GM23338 (cell line): ENCODE results near the gene CD59. TPM values are rescaled to one million over a fixed set of nuclear protein-coding genes. Genes with fewer than 3 reads are reported as not detected.

Experiments
- ATAC-seq: fragments of 200-7000 bp; cut with Tn5 transposase; 3 replicates; pipeline ENCODE4 v1.9.1; 2020
- DNase-seq: peaks from one replicate; pipeline ENCODE4 v3.0.0-alpha.2; 2015; ENCODE audit warnings: low spot score
- H2AFZ ChIP-seq: fragments of 200-600 bp; sonication (generic); 2 replicates; pipeline ENCODE4 v1.8.0; 2016; ENCODE audit warnings: antibody characterized with exemption, mild to moderate bottlenecking, moderate library complexity
- H3F3A ChIP-seq: fragments of 200-600 bp; sonication (generic); replicated peaks from 2 replicates; pipeline ENCODE4 v1.8.0; 2017; ENCODE audit warnings: antibody characterized with exemption, mixed run types, low read depth
- H3K27ac ChIP-seq: fragments of 200-600 bp; sonication (generic); 2 replicates; pipeline ENCODE4 v1.6.1; 2016; ENCODE audit warnings: low read depth
- H3K27me3 ChIP-seq: fragments of 200-600 bp; sonication (generic); 2 replicates; pipeline ENCODE4 v1.8.0; 2016; ENCODE audit warnings: mild to moderate bottlenecking, mixed run types, moderate library complexity; ENCODE audit not compliant: insufficient read depth
- H3K36me3 ChIP-seq: fragments of 200-600 bp; sonication (generic); 2 replicates; pipeline ENCODE4 v1.8.0; 2016; ENCODE audit warnings: mild to moderate bottlenecking; ENCODE audit not compliant: insufficient read depth
- H3K4me1 ChIP-seq: fragments of 200-600 bp; sonication (generic); 2 replicates; pipeline ENCODE4 v1.8.0; 2016; ENCODE audit warnings: mild to moderate bottlenecking, moderate library complexity; ENCODE audit not compliant: insufficient read depth
- H3K4me2 ChIP-seq: fragments of 200-600 bp; sonication (generic); 2 replicates; pipeline ENCODE4 v1.7.1; 2017; ENCODE audit warnings: mixed run types
- H3K4me3 ChIP-seq: fragments of 200-600 bp; sonication (generic); 2 replicates; pipeline ENCODE4 v1.6.1; 2016; ENCODE audit warnings: mixed run types
- H3K79me2 ChIP-seq: fragments of 200-600 bp; sonication (generic); replicated peaks from 2 replicates; pipeline ENCODE4 v1.8.0; 2017; ENCODE audit warnings: mild to moderate bottlenecking; ENCODE audit not compliant: insufficient read depth
- H3K9me2 ChIP-seq: fragments of 200-600 bp; sonication (generic); 2 replicates; pipeline ENCODE4 v1.8.0; 2017; ENCODE audit not compliant: insufficient read depth
- H4K20me1 ChIP-seq: fragments of 200-600 bp; sonication (generic); replicated peaks from 2 replicates; pipeline ENCODE4 v1.8.0; 2017; ENCODE audit warnings: mild to moderate bottlenecking; ENCODE audit not compliant: insufficient read depth
- H3K27ac Mint-ChIP-seq: 2 replicates; pipeline ENCODE4 v1.8.0; 2020; ENCODE audit warnings: inconsistent platforms, mild to moderate bottlenecking, moderate library complexity, mixed read lengths
- H3K27me3 Mint-ChIP-seq: 3 replicates; pipeline ENCODE4 v1.8.0; 2022; ENCODE audit warnings: low read depth, mild to moderate bottlenecking, moderate library complexity, mixed read lengths, inconsistent platforms; ENCODE audit not compliant: insufficient read depth, poor library complexity
- H3K36me3 Mint-ChIP-seq: 3 replicates; pipeline ENCODE4 v1.8.0; 2021; ENCODE audit warnings: low read depth, mild to moderate bottlenecking, inconsistent platforms, moderate library complexity, mixed read lengths
- H3K4me1 Mint-ChIP-seq: 3 replicates; pipeline ENCODE4 v1.8.0; 2020; ENCODE audit warnings: mild to moderate bottlenecking, inconsistent platforms, mixed read lengths
- H3K4me3 Mint-ChIP-seq: 3 replicates; pipeline ENCODE4 v1.8.0; 2021; ENCODE audit warnings: moderate library complexity, mild to moderate bottlenecking, inconsistent platforms, mixed read lengths
- H3K9me3 Mint-ChIP-seq: 3 replicates; pipeline ENCODE4 v1.8.0; 2020; ENCODE audit warnings: moderate library complexity, mild to moderate bottlenecking, inconsistent platforms, mixed read lengths
- CTCF ChIP-seq, 2 experiments: fragments of 200-600 bp in 1 of 2; sonication (generic) in 1 of 2; conservative IDR thresholded peaks; 2 replicates each; pipeline versions ENCODE4 v1.5.1 to v1.6.1; 2016 to 2017; ENCODE audit warnings: antibody characterized with exemption in 2 of 2, low read depth in 2 of 2, mild to moderate bottlenecking in 2 of 2, moderate library complexity in 1 of 2
- EZH2 ChIP-seq: fragments of 200-600 bp; sonication (generic); IDR thresholded peaks from one replicate; pipeline ENCODE4 v1.8.0; 2017; ENCODE audit warnings: antibody characterized with exemption, mild to moderate bottlenecking, low read depth; ENCODE audit not compliant: unreplicated experiment
- EZH2phosphoT487 ChIP-seq: fragments of 200-600 bp; sonication (generic); IDR thresholded peaks from one replicate; pipeline ENCODE4 v1.8.1; 2018; ENCODE audit warnings: antibody characterized with exemption; ENCODE audit not compliant: unreplicated experiment
- JUNB ChIP-seq: IDR thresholded peaks from one replicate; pipeline ENCODE4 v1.6.1; 2016; ENCODE audit warnings: antibody characterized with exemption; ENCODE audit not compliant: unreplicated experiment
- NANOG ChIP-seq: IDR thresholded peaks from 2 replicates; pipeline ENCODE4 v1.6.1; 2016; ENCODE audit warnings: antibody characterized with exemption, borderline replicate concordance
- POLR2AphosphoS5 ChIP-seq: IDR thresholded peaks from 2 replicates; pipeline ENCODE4 v1.6.1; 2016; ENCODE audit warnings: antibody characterized with exemption, low read depth
- REST ChIP-seq: IDR thresholded peaks from one replicate; pipeline ENCODE4 v1.6.1; 2018; ENCODE audit warnings: antibody characterized with exemption; ENCODE audit not compliant: unreplicated experiment
- STAT1 ChIP-seq: IDR thresholded peaks from one replicate; pipeline ENCODE4 v1.6.1; 2016; ENCODE audit warnings: antibody characterized with exemption; ENCODE audit not compliant: unreplicated experiment
- ZNF114 ChIP-seq: fragments of 250-450 bp; sonication (Bioruptor Pico); IDR thresholded peaks from 2 replicates; pipeline ENCODE4 v1.5.0; 2020; ENCODE audit warnings: mild to moderate bottlenecking, moderate library complexity
- ZNF331 ChIP-seq: fragments of 250-450 bp; sonication (Bioruptor Pico); IDR thresholded peaks from 2 replicates; pipeline ENCODE4 v1.5.0; 2020; ENCODE audit warnings: low read depth, mild to moderate bottlenecking, moderate library complexity
- polyA plus RNA-seq: library from polyadenylated mRNA; unstranded; fragments of >200 nt; fragmentation: Nextera tagmentation; extraction: Ambion mirVana; gene quantifications from 2 replicates; pipeline ENCODE4 v1.2.1, GENCODE V29; 2016
- total RNA-seq: library from RNA; depleted of rRNA; stranded (reverse); fragments of >200 nt; shearing (Covaris generic); gene quantifications from 2 replicates; pipeline ENCODE4 v1.2.3, GENCODE V29; 2014

CD59 gene
- total and polyA plus RNA-seq, 2 experiments from 2014 or later: 41.5 to 86.6 TPM

GRCh38 chr11:33672273-33672672 lies 64.0 kb downstream of the CD59 start (continued):
- TF ChIP-seq CTCF (conservative IDR thresholded peaks at IDR 0.05; ENCODE audit: low read depth in 2 of 2) (no peak), ZNF331 (CRISPR knock-in tag) (no peak)

- no peak overlapping the region for H3K4me2 ChIP-seq
- no peak for ATAC-seq
- no peaks in the 10 kb centered on the region for H3K27me3 ChIP-seq
- peaks cover 34% of the 10 kb centered on the region for H3K4me1 Mint-ChIP-seq
- no peak overlapping the region for H3K27ac Mint-ChIP-seq
- peaks cover 4% of the 10 kb centered on the region for H3K27me3 Mint-ChIP-seq
- no peak overlapping the region for H2AFZ ChIP-seq
- H3K79me2 ChIP-seq: no peaks in the 10 kb centered on the region
- no peak for DNase-seq
- H4K20me1 ChIP-seq: no peaks in the 10 kb centered on the region
- no peak overlapping the region for H3K4me3 ChIP-seq
- no peak overlapping the region for H3K4me3 Mint-ChIP-seq
- peaks cover 27% of the 10 kb centered on the region for H3K9me2 ChIP-seq
- no peak for TF ChIP-seq EZH2
- TF ChIP-seq EZH2phosphoT487: no peak
- TF ChIP-seq STAT1: no peak
- no peak for TF ChIP-seq NANOG
- TF ChIP-seq POLR2AphosphoS5: no peak
- TF ChIP-seq JUNB: no peak
- TF ChIP-seq ZNF114 (CRISPR knock-in tag): no peak
- no peak for TF ChIP-seq REST
- H3K9me3 Mint-ChIP-seq: peaks cover under 1% of the 10 kb centered on the region; the same call in 1 of the 3 replicates
- no peak overlapping the region for H3K27ac ChIP-seq
- no peaks in the 10 kb centered on the region for H3K36me3 ChIP-seq
- peaks cover 23% of the 10 kb centered on the region for H3K4me1 ChIP-seq
- peaks cover 10% of the 10 kb centered on the region; the same call in 2 of the 3 replicates for H3K36me3 Mint-ChIP-seq
- H3F3A ChIP-seq: peaks cover 3% of the 10 kb centered on the region; the same call in 1 of the 2 replicates
These were observed 65.8 kb downstream of the CD59 start for GRCh38 chr11:33670250-33671011.
